IMR-90 (cell line): Measurements from ENCODE around the gene FBXL16.

ENCODE experiments used
- CEBPB ChIP-seq: IDR thresholded peaks from 2 replicates; pipeline ENCODE4 v1.6.1; 2012; ENCODE audit warnings: low read depth, low read length, improper control_type of control experiment
- CHD1 ChIP-seq: IDR thresholded peaks from 2 replicates; pipeline ENCODE4 v1.6.1; 2012; ENCODE audit warnings: low read depth, low read length, improper control_type of control experiment
- CTCF ChIP-seq: conservative IDR thresholded peaks from 2 replicates; pipeline ENCODE4 v1.5.1; 2012; ENCODE audit warnings: mild to moderate bottlenecking, low read depth, low read length, improper control_type of control experiment
- ELK1 ChIP-seq: fragments of 150-350 bp; IDR thresholded peaks from 2 replicates; pipeline ENCODE4 v1.6.1; 2016; ENCODE audit warnings: low read depth, mild to moderate bottlenecking, low read length, moderate library complexity, borderline replicate concordance
- MAFK ChIP-seq: IDR thresholded peaks from 2 replicates; pipeline ENCODE4 v1.6.1; 2012; ENCODE audit warnings: low read depth, low read length, improper control_type of control experiment
- POLR2A ChIP-seq: IDR thresholded peaks from 2 replicates; pipeline ENCODE4 v1.6.1; 2012; ENCODE audit warnings: mild to moderate bottlenecking, low read depth, low read length
- RAD21 ChIP-seq: IDR thresholded peaks from 2 replicates; pipeline ENCODE4 v1.6.1; 2012; ENCODE audit warnings: low read length, improper control_type of control experiment
- RCOR1 ChIP-seq: IDR thresholded peaks from 2 replicates; pipeline ENCODE4 v1.6.1; 2012; ENCODE audit warnings: mild to moderate bottlenecking, low read length, improper control_type of control experiment; ENCODE audit not compliant: insufficient replicate concordance
- SMC3 ChIP-seq: fragments of 150-350 bp; IDR thresholded peaks from 2 replicates; pipeline ENCODE4 v1.6.1; 2016; ENCODE audit warnings: low read depth, mild to moderate bottlenecking, antibody characterized with exemption, low read length, moderate library complexity
- USF2 ChIP-seq: fragments of 150-350 bp; IDR thresholded peaks from 2 replicates; pipeline ENCODE4 v1.6.1; 2017; ENCODE audit warnings: mild to moderate bottlenecking, antibody characterized with exemption, low read length, low read depth

- TF ChIP-seq CTCF, result no peak
- no peak for TF ChIP-seq USF2
- TF ChIP-seq CHD1, result no peak
- TF ChIP-seq POLR2A, result no peak
- no peak for TF ChIP-seq ELK1
- no peak for TF ChIP-seq RAD21
- TF ChIP-seq CEBPB, result peak; percentile 93
- TF ChIP-seq MAFK, result no peak
- no peak for TF ChIP-seq RCOR1
- no peak for TF ChIP-seq SMC3
These were observed 43.4 kb upstream of the FBXL16 start for GRCh38 chr16:749010-749409.
